Dedifferentiated amniotic fluid mesenchymal stem cell (primary cell): Measurements from ENCODE around the gene RFC5.
"Not testable (repeated sequence)": the region's sequence is repeated elsewhere in the genome, so short reads cannot be mapped to it uniquely, and the experiment has no call there.

Source experiments
- DNase-seq: peaks from one replicate; pipeline ENCODE4 v3.0.0-alpha.2; 2016; ENCODE audit errors: extremely low spot score

The RFC5 gene

GRCh38 chr12:118016424-118017264 lies at the start of gene RFC5:
Gene RFC5 (plus strand): TSS chr12:118016703. CDS start chr12:118016828, 125 bp downstream.
- DNase-seq: peak; percentile 98

- no peak for DNase-seq
Observed at GRCh38 chr12:117967043-117967442, 49.5 kb upstream of the RFC5 start.

- no peak for DNase-seq
Observed at GRCh38 chr12:117967512-117967911, 49.0 kb upstream of the RFC5 start.

- DNase-seq: no peak
Observed at GRCh38 chr12:117968151-117968789, 48.2 kb upstream of the RFC5 start.

GRCh38 chr12:117968826-117969659 lies 47.5 kb upstream of the RFC5 start, which contains the start of gene KSR2:
Gene KSR2 (minus strand): TSS chr12:117968990. CDS start chr12:117968255, 735 bp downstream.
- DNase-seq: no peak

- no peak for DNase-seq
Observed at GRCh38 chr12:117970334-117970733, 46.2 kb upstream of the RFC5 start.

GRCh38 chr12:117972301-117972700 lies 44.2 kb upstream of the RFC5 start:
- DNase-seq: no peak

GRCh38 chr12:117975006-117975405 lies 41.5 kb upstream of the RFC5 start:
- DNase-seq: no peak

- no peak for DNase-seq
Observed at GRCh38 chr12:117977373-117977772, 39.1 kb upstream of the RFC5 start.

GRCh38 chr12:117980616-117981015 lies 35.9 kb upstream of the RFC5 start:
- no peak for DNase-seq

- DNase-seq: no peak
Observed at GRCh38 chr12:117981267-117981666, 35.2 kb upstream of the RFC5 start.

- DNase-seq: no peak
Observed at GRCh38 chr12:117985182-117985581, 31.3 kb upstream of the RFC5 start.

- no peak for DNase-seq
Observed at GRCh38 chr12:117986705-117987469, 29.6 kb upstream of the RFC5 start.

- no peak for DNase-seq
Observed at GRCh38 chr12:117994551-117995438, 21.7 kb upstream of the RFC5 start.

GRCh38 chr12:117998719-117999118 lies 17.8 kb upstream of the RFC5 start:
- DNase-seq: no peak

- DNase-seq: not testable (repeated sequence)
Observed at GRCh38 chr12:117999806-118000205, 16.7 kb upstream of the RFC5 start.

GRCh38 chr12:118010903-118011302 lies 5.6 kb upstream of the RFC5 start:
- no peak for DNase-seq

GRCh38 chr12:118011377-118011776 lies 5.1 kb upstream of the RFC5 start:
- DNase-seq: no peak

GRCh38 chr12:118011961-118012360 lies 4.5 kb upstream of the RFC5 start:
- DNase-seq: no peak

GRCh38 chr12:118013283-118013682 lies 3.2 kb upstream of the RFC5 start:
- no peak for DNase-seq
